SU-DHL-6 (cell line): ENCODE measurements around the gene GALR1.

Experiments
- H2AFZ ChIP-seq: fragments of 200-600 bp; sonication (generic); 2 replicates; pipeline ENCODE4 v1.6.1; 2014; ENCODE audit warnings: low read depth, mild to moderate bottlenecking, moderate library complexity, mixed read lengths, antibody characterized with exemption, low read length; ENCODE audit not compliant: severe bottlenecking
- H3F3A ChIP-seq: fragments of 200-600 bp; shearing (Covaris generic); 2 replicates; pipeline ENCODE4 v1.6.0; 2016; ENCODE audit warnings: antibody characterized with exemption, mild to moderate bottlenecking; ENCODE audit not compliant: insufficient read depth
- H3K27ac ChIP-seq: fragments of 200-600 bp; sonication (generic); 2 replicates; pipeline ENCODE4 v1.5.1; 2016; ENCODE audit warnings: low read depth, mild to moderate bottlenecking, low read length, moderate library complexity, mixed read lengths
- H3K27me3 ChIP-seq: fragments of 200-600 bp; sonication (generic), shearing (Covaris generic); 2 replicates; pipeline ENCODE4 v1.6.0; 2014; ENCODE audit warnings: mild to moderate bottlenecking, low read length
- H3K36me3 ChIP-seq: fragments of 200-600 bp; sonication (generic); 2 replicates; pipeline ENCODE4 v1.6.1; 2014; ENCODE audit warnings: mild to moderate bottlenecking, low read length, mixed read lengths
- H3K4me2 ChIP-seq: fragments of 300-600, 200-600 bp; shearing (Covaris generic), sonication (generic); 2 replicates; pipeline ENCODE4 v1.6.0; 2014; ENCODE audit warnings: low read length, low read depth, mild to moderate bottlenecking; ENCODE audit not compliant: poor library complexity, severe bottlenecking
- H3K4me3 ChIP-seq: fragments of 200-600 bp; sonication (generic); 2 replicates; pipeline ENCODE4 v1.5.1; 2014; ENCODE audit warnings: antibody characterized with exemption, low read length, mild to moderate bottlenecking, mixed read lengths; ENCODE audit not compliant: insufficient read depth, poor library complexity, severe bottlenecking
- H3K79me2 ChIP-seq: fragments of 200-600 bp; sonication (generic); 2 replicates; pipeline ENCODE4 v1.6.1; 2014; ENCODE audit warnings: mild to moderate bottlenecking, low read length, moderate library complexity; ENCODE audit not compliant: insufficient read depth
- H3K9ac ChIP-seq: fragments of 200-600 bp; sonication (generic); 2 replicates; pipeline ENCODE4 v1.7.0; 2014; ENCODE audit warnings: mild to moderate bottlenecking, low read length
- H3K9me2 ChIP-seq: fragments of 200-600 bp; sonication (generic); replicated peaks from 2 replicates; pipeline ENCODE4 v1.6.1; 2014; ENCODE audit warnings: low read length; ENCODE audit not compliant: insufficient read depth
- H3K9me3 ChIP-seq: fragments of 200-600 bp; sonication (generic); 2 replicates; pipeline ENCODE4 v1.6.1; 2014; ENCODE audit warnings: low read length, mixed read lengths; ENCODE audit not compliant: insufficient read depth
- H4K20me1 ChIP-seq: fragments of 200-600 bp; sonication (generic); 2 replicates; pipeline ENCODE4 v1.6.1; 2014; ENCODE audit warnings: low read depth, mild to moderate bottlenecking, antibody characterized with exemption, low read length, moderate library complexity, mixed read lengths
- EZH2phosphoT487 ChIP-seq: fragments of 200-600 bp; sonication (generic), shearing (Covaris generic); conservative IDR thresholded peaks from 2 replicates; pipeline ENCODE4 v1.6.1; 2018; ENCODE audit warnings: mild to moderate bottlenecking, antibody characterized with exemption, low read length, moderate library complexity, mixed read lengths
- TF ChIP-seq, protein P1 (sequence below): fragments of 200-600 bp; sonication (generic); IDR thresholded peaks from one replicate; pipeline ENCODE4 v1.5.1; 2017; ENCODE audit warnings: antibody characterized with exemption, mild to moderate bottlenecking, low read length, moderate library complexity; ENCODE audit not compliant: insufficient read depth, poor library complexity, severe bottlenecking

The GALR1 gene

DNA sequence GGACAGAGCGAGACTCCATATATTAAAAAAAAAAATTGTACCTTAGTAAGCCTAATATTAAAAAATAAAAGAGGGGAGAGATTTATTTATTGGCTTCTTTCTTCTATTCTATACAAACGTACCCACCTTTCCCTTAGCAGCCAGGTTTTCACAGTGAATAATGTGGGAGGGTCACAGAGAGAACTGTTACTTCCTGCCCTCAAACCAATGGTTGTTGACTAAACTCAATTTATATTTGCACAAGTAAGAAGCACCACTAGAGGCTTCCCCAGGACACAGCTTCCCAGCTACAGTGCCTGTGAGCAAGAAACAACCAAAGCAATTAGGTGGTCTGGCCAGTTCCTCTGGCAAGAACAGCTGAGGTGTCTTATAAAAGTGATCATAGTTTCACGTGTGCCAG, 28.9 kb upstream of the GALR1 start:
- Histone ChIP-seq H3K9me2 (no peaks in the 10 kb centered on the region), H3K36me3 (no peaks in the 10 kb centered on the region), H3K9me3 (no peaks in the 10 kb centered on the region), H3K4me3 (no peak overlapping the region), H3K27ac (no peak overlapping the region), H3K27me3 (no peaks in the 10 kb centered on the region), H2AFZ (no peak overlapping the region), H3K9ac (no peak overlapping the region), H3K79me2 (no peaks in the 10 kb centered on the region), H4K20me1 (no peaks in the 10 kb centered on the region), H3K4me2 (no peak overlapping the region), H3F3A (no peaks in the 10 kb centered on the region)
- TF ChIP-seq, protein P1, sequence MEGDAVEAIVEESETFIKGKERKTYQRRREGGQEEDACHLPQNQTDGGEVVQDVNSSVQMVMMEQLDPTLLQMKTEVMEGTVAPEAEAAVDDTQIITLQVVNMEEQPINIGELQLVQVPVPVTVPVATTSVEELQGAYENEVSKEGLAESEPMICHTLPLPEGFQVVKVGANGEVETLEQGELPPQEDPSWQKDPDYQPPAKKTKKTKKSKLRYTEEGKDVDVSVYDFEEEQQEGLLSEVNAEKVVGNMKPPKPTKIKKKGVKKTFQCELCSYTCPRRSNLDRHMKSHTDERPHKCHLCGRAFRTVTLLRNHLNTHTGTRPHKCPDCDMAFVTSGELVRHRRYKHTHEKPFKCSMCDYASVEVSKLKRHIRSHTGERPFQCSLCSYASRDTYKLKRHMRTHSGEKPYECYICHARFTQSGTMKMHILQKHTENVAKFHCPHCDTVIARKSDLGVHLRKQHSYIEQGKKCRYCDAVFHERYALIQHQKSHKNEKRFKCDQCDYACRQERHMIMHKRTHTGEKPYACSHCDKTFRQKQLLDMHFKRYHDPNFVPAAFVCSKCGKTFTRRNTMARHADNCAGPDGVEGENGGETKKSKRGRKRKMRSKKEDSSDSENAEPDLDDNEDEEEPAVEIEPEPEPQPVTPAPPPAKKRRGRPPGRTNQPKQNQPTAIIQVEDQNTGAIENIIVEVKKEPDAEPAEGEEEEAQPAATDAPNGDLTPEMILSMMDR = no peak
- no peak for TF ChIP-seq EZH2phosphoT487

DNA sequence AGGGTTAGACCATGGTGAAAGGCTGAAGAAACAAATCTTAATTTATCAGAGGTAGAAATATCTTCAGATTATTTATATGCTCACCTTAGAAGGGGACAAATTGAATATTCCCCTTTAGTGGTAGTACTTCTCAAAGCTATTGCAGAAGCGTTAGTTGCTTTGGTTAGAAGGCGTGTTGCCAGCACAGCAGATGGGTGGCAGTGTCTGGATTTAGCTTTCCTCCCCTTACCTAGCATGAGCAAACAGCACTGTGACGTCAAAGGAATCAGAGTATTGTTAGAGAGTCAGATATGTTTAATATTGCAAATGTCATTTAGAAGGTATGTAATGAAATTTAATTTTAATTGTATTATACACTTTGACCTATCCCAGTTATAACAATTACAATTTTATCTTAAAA, 27.2 kb upstream of the GALR1 start:
- TF ChIP-seq EZH2phosphoT487 = no peak
- TF ChIP-seq, protein P1 = no peak
- no peaks in the 10 kb centered on the region for H4K20me1 ChIP-seq
- H3K9ac ChIP-seq = no peak overlapping the region

GRCh38 chr18:77223221-77223639, 26.4 kb upstream of the GALR1 start:
- Histone ChIP-seq H2AFZ (no peak overlapping the region), H3K4me3 (no peak overlapping the region), H3K9me3 (no peaks in the 10 kb centered on the region), H3K4me2 (no peak overlapping the region), H3K27me3 (no peaks in the 10 kb centered on the region), H3K79me2 (no peaks in the 10 kb centered on the region), H3K36me3 (no peaks in the 10 kb centered on the region), H3K9me2 (no peaks in the 10 kb centered on the region), H3F3A (no peaks in the 10 kb centered on the region), H4K20me1 (no peaks in the 10 kb centered on the region), H3K9ac (no peak overlapping the region), H3K27ac (no peak overlapping the region)
- no peak for TF ChIP-seq EZH2phosphoT487
- TF ChIP-seq, protein P1 = no peak

More for the DNA sequence above, 27.2 kb upstream of the GALR1 start:
- no peaks in the 10 kb centered on the region for H3F3A ChIP-seq
- H3K27me3 ChIP-seq = no peaks in the 10 kb centered on the region
- H3K27ac ChIP-seq = no peak overlapping the region
- H3K4me2 ChIP-seq = no peak overlapping the region
- H3K9me2 ChIP-seq = no peaks in the 10 kb centered on the region
- H2AFZ ChIP-seq = no peak overlapping the region
- H3K4me3 ChIP-seq = no peak overlapping the region
- no peaks in the 10 kb centered on the region for H3K9me3 ChIP-seq
- no peaks in the 10 kb centered on the region for H3K36me3 ChIP-seq
- H3K79me2 ChIP-seq = no peaks in the 10 kb centered on the region

DNA sequence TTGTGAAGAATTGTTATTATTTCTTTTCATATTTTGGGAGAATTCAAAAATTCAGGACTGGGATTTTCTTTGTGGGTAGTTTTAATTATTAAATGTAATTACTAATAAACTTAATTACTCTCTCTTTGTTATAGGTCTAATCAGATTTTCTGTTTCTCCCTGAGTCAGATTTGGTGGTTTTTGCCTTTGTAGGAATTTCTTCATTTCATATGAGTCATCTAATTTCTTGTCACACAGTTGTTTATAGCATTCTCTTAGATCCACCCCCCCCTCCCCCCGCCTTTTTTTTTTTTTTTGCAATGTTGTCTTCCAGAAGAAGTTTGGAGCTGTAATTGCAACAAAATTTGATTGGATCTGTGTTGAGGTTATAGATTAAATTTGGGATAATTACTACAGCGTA, 26.0 kb upstream of the GALR1 start:
- Histone ChIP-seq H3K27ac (no peak overlapping the region), H4K20me1 (no peaks in the 10 kb centered on the region), H2AFZ (no peak overlapping the region), H3K9me3 (no peaks in the 10 kb centered on the region), H3F3A (no peaks in the 10 kb centered on the region), H3K36me3 (no peaks in the 10 kb centered on the region), H3K79me2 (no peaks in the 10 kb centered on the region), H3K4me2 (no peak overlapping the region), H3K9me2 (no peaks in the 10 kb centered on the region), H3K9ac (no peak overlapping the region), H3K4me3 (no peak overlapping the region), H3K27me3 (no peaks in the 10 kb centered on the region)
- no peak for TF ChIP-seq EZH2phosphoT487
- TF ChIP-seq, protein P1 = no peak
